HG03432 (cell line): ENCODE results near the gene CHAT.

Experiments used
- ATAC-seq: cut with Tn5 transposase; IDR thresholded peaks from one replicate; pipeline ENCODE4 v1.9.1; 2021; ENCODE audit warnings: mild to moderate bottlenecking, moderate library complexity; ENCODE audit not compliant: unreplicated experiment

Gene CHAT

DNA sequence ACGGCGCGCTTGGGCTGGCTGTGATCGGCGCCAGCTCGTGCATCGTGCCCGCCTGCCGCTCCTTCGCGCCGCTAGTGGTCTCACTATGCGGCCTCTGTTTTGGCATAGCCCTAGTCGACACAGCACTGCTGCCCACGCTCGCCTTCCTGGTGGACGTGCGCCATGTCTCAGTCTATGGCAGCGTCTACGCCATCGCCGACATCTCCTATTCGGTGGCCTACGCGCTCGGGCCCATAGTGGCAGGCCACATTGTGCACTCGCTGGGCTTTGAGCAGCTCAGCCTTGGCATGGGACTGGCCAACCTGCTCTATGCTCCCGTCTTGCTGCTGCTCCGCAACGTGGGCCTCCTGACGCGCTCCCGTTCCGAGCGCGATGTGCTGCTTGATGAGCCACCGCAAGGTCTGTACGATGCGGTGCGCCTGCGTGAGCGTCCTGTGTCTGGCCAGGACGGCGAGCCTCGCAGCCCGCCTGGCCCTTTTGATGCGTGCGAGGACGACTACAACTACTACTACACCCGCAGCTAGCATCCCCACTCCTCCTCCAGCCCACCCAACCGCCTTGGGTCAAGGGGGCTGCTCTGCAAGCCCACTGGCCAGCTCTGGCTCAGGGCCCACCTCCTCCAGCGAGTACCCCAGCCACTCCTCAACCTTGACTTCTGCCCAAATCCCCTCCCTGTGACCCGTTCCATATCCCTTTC is 1.9 kb upstream of the CHAT start:
- no peak for ATAC-seq

DNA sequence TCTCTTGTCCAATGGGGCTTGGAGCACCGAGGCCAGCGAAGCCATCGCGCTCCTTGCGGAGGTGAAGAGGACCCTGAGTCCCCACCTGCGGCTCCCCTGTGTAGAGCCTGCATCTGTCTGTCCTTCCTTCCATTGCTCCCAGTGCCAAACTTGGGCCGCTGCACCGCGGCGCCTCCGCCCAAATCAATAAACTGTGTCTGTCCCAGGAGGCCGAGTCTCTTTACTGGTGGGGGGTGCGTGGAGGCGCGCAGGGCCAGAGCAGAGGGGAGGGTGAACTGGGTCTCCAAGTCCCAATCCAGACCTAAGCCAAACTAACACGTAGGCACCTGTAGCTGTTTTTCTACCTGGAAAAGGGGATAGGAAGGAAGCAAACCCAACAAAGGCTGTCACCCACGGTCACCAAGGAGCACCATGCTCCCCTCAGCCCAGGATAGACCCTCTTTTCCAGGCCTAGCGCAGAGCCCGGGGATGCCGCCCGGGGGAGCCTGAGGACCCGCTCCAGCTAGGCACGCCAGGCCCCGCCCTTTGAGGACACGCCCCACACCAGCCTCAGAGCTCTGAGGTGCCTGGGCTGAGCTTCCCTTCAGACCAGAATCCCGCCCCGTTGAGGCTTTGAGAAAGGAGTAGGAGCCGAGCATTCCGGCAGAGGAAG is 1.2 kb upstream of the CHAT start:
- ATAC-seq = no peak

GRCh38 chr10:49613165-49613881 is 514 bp upstream of the CHAT start:
- ATAC-seq = no peak

GRCh38 chr10:49614242-49615198 is 683 bp downstream of the CHAT start:
- no peak for ATAC-seq

DNA sequence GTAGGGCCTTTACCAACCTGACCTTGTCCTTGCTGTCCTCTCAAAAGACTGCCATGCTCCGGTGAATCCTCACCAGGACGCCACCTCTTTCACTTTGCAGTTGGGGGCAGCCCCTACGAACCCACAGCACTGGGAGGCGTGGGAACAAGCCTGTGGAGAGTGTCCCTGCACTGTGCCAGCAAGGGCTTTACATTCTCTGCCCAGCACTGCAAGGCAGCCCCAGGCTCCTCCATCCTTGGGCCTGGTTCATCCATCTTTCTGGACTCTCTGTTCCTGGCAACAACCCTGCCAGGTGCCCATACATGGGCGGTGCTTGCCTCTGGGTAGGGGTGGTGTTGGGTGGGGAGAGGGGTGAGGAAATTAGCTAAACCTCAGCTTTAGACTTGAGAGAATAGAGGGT is 1.4 kb downstream of the CHAT start:
- no peak for ATAC-seq

DNA sequence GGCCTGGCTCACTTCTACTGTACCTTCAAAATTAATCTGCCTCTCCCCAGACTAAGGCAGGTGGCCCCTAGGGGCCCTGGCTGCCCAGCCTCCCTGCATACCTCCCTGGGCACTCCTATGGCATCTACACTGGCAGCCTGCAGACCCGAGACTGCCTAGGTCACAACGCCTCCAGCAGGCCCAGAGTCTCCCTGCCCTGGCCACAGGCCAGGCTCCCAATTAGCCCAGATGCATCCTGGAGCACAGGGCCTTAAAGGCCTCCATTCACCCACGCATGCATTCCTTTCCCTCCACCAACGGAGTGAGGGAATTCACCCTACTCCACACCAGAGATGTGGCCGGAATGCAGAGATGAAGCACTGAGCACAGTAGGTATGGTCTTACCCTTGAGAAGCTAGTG is 1.9 kb downstream of the CHAT start:
- ATAC-seq = no peak

DNA sequence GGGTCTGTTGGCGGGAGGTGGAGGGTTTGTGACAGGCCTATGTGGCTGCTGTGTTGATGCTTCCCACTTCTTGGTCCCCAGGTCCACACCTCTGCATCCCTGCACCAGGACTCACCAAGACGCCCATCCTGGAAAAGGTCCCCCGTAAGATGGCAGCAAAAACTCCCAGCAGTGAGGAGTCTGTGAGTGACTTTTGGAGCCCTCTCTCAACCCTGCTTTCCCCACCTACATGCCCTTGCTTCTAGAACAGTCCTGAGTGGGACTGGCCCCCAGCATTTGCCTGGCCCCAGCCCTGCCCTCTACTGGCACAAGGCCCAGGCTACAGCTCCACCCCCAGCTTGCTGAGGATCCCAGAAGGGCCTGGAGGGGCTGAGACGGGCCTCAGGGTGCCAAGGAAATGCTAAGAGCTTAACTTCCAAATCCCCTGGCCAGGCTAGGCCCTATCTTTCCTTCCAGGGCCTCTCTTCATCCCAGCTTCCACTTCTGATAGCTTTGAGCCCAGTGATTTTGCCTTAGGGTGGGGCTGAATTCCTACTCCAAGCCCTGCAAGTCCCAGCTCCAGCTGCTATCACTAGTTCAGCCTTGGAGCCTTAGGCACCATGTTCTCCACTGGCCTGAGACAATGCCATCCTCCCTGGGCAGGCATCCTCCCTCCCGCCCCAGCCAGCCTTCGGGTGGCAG is 2.7 kb downstream of the CHAT start:
- no peak for ATAC-seq

GRCh38 chr10:49617121-49618020 is 3.5 kb downstream of the CHAT start:
- no peak for ATAC-seq

DNA sequence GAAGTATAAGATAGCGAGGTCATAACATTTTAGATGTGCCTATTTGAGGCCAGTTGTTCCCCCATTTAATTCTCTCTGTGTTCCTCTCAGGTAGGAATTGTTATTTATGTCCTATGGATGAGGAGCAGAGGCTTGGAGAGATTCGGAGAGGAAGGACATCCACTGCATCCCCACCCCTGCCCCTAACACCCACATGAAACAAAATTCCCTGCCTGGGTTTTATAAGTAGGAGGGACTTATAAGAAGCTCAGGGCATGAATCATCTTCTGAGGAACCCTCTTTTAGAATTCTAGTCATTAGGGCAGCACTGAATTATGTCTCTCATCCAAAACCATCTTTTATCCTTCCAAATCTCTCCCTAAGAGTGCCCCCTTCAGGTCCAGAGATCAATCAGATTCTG is 5.0 kb downstream of the CHAT start:
- no peak for ATAC-seq

DNA sequence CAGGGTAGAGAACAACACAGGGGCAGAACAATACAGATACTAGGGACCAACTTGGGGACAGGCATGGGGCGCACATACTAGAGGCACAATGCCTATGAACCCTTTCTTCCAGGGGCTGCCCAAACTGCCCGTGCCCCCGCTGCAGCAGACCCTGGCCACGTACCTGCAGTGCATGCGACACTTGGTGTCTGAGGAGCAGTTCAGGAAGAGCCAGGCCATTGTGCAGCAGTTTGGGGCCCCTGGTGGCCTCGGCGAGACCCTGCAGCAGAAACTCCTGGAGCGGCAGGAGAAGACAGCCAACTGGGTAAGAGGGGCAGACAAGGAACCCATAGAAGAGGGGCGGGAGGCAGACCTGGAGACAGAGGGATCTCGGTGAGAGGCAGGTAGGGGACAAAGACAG is 5.8 kb downstream of the CHAT start:
- ATAC-seq = no peak

- ATAC-seq = no peak
Observed at GRCh38 chr10:49620286-49620810, 6.5 kb downstream of the CHAT start.

- no peak for ATAC-seq
Observed at GRCh38 chr10:49620841-49621378, 7.1 kb downstream of the CHAT start.

- no peak for ATAC-seq
Observed at GRCh38 chr10:49621561-49621960, 7.7 kb downstream of the CHAT start.

GRCh38 chr10:49622426-49623425 is 8.9 kb downstream of the CHAT start:
- ATAC-seq = no peak

DNA sequence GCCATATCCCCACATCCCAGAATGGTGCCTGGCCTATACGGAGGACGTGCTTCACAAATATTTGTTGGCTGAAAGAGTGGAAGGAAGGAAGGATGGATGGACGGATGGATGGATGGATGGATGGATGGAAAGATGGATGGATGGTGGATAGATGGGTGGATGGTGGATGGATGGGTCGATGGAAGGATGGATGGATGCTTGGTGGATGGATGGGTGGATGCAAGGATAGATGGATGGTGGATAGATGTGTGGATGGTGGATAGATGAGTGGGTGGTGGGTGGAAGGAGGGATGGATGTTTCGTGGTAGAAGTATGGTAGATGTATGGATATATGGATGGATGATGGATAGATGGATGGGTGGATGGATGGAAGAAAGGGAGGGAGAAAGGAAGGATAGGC is 10.8 kb downstream of the CHAT start:
- ATAC-seq = no peak

DNA sequence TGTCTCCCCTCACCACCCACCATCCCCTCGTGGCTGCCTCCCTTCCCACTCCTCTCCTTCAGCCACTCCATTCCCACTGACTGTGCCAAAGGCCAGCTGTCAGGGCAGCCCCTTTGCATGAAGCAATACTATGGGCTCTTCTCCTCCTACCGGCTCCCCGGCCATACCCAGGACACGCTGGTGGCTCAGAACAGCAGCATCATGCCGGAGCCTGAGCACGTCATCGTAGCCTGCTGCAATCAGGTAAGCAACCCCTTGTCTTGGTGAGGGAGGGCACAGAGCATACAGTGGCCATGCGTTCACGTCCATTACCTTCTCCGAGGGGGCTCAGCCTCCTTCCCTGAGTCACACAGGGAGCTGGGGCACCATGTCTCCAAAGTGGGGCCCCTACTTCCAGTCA is 11.6 kb downstream of the CHAT start:
- no peak for ATAC-seq

DNA sequence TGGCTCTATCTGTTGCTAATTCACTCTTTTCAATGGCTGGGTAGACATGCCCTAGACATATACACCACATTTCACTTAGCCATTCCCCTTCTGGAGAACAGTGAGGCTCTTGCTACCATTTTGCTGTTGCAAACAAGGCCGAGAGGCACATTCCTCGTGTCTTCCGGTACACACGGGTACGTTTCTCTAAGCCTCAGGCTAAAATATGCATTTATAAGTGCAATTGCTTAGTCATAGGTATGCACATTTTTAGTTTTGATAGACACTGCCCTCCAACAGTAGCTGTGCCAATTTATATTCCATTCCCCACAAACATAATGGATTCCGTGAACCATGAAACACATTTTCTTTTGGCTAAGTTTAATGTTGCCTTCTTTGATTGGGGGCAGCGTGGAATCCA is 13.2 kb downstream of the CHAT start:
- no peak for ATAC-seq
